Measurements from ENCODE around the gene BARX2.
"Not testable (repeated sequence)": the region's sequence is repeated elsewhere in the genome, so short reads cannot be mapped to it uniquely, and the experiment has no call there.

The BARX2 gene, protein sequence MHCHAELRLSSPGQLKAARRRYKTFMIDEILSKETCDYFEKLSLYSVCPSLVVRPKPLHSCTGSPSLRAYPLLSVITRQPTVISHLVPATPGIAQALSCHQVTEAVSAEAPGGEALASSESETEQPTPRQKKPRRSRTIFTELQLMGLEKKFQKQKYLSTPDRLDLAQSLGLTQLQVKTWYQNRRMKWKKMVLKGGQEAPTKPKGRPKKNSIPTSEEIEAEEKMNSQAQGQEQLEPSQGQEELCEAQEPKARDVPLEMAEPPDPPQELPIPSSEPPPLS

DNA sequence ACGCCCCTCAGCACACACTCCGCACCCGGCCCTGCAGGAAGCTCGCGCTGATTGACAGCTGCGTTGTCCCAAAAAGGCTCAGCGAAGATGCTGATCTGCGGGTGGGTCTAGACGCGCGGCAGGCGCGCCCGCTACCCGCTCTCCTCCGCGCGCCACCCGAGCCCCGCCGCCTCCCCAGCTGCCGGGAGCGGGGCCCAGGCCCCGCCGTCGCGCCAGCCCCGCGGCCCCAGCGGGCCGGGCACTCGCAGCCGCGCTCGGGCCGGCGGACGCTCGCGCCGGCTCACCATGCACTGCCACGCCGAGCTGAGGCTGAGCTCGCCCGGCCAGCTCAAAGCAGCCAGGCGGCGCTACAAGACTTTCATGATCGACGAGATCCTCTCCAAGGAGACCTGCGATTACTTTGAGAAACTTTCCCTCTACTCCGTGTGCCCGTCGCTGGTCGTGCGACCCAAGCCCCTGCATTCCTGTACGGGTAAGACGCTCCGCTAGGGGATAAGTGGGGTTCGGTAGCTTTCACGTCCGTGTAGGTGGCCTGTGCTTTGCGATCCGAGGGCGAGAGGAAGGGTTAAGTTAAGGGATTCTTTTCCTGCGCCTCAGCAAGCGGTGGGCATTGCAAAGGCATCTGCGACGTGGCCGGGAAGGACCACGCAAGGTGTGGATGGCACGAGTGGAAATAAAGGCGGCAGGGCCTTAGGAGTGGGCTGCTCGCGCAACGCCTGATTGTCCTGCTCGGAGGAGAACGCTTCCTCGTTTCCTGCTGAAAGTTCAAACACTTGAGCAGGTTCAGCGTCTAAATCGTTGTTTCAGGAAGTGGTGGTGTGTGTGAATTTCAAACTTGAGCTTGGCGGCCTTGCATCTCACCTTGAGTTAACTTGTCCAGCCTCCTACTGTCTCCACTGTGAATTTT is at the start of gene BARX2:
TSS of gene BARX2 (plus strand) at position 98 of the 907 bp plus-strand sequence. CDS start at position 286, 188 bp downstream.
- peak; percentile 66 for DNase-seq

DNA sequence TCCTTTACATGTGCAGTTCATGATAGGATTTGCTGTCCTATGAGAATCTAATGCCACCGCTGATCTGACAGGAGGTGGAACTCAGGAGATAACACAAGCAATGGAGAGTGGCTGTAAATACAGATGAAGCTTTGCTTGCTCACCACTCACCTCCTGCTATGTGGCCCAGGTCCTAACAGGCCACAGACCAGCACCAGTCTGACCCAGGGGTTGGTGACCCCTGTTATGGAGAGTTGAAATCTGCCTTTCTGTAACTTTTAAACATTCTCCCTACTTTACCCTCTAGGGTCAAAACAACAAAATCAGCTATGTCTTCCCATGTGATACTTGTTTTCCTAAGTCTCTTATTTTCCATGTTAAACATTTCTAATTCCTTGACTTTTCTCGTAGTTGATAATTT is 48.7 kb upstream of the BARX2 start:
- DNase-seq: no peak

DNA sequence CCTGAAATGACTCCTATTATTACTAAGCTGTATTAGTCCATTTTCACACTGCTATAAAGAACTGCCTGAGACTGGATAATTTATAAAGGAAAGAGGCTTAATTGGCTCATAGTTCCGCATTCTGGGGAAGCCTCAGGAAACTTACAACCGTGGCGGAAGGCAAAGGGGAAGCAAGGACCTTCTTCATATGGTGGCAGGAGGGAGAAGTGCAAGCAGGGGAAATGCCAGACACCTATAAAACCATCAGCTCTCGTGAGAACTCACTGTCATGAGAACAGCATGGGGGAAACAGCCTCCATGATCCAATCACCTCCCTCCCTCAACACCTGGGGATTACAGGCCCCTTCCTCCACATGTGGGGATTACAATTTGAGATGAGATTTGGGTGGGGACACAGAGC is 47.9 kb upstream of the BARX2 start:
- DNase-seq: not testable (repeated sequence)

DNA sequence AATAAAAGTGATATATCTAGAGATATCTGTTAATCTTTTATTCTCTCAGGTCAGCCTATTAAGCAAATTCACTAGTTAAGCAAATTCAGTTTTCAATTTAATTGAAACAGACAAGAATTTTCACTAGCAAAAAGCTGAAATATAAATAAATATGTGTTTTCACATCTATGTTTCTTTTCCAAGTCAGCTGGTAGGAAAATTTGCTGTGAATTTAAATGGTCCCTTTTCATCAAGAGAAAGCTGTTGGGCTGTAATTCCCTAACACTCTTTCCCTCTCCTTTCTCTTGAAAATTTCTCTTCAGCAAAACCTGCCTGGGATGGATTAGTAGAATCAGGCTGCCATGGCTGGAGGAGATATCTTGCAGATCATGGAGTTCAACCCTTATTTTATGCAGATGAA is 46.9 kb upstream of the BARX2 start:
- no peak for DNase-seq

DNA sequence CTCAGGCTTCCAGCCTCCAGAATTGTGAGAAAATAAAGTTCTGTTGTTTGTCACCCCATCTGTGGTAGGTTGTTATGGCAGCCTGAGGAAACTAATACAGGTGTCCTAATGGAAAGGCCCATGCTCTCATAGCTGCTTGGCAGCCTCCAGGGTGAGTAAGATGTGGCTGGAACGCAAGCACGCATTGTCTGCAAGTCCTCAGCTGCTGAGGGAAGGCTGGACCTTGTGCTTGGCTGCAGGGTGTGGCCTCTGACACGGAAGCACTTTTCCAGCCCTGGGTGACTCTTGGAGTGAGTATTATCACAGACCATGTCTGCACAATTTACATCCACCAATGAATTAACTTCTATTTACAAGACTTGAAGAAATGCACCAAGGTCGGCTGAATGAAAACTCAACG is 44.4 kb upstream of the BARX2 start:
- DNase-seq: no peak

DNA sequence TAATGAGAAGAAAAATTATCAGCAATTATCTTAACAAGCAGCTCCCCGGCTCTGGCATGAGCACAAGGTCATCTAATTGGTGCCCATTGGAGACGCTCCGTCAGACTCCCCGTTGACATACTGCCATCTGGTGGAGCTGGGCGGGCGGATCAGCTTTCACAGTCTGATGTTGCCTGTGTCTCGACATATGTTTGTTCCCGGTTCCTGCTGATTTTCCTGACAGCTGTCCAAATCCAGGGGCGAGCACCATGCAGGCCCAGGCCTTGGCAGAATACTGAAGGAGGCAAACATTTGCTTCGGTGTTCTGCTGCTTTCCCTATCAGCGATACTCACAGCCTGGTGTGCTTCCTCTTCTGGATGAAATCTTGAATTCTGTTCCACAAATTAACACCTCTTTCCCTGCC is 43.8 kb upstream of the BARX2 start:
- peak; percentile 93 for DNase-seq

DNA sequence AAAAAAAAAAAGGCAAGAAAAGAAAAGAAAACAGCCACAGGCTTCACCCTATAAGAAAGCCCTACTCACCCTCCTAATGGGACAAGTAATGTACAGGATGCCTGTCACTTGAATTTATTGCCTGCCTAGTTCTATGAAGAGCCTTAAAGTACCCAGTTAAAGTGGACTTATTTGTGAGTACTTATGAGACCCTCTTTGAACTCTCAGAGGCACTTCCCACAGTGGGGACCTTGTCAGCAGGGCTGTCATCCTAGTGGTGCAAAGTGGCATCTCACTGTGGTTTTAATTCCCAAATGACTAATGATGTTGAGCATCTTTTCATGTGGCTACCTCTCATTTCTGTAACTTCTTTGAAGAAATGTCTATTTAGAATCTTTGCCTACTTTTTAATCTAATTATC is 41.8 kb upstream of the BARX2 start:
- DNase-seq: no peak

DNA sequence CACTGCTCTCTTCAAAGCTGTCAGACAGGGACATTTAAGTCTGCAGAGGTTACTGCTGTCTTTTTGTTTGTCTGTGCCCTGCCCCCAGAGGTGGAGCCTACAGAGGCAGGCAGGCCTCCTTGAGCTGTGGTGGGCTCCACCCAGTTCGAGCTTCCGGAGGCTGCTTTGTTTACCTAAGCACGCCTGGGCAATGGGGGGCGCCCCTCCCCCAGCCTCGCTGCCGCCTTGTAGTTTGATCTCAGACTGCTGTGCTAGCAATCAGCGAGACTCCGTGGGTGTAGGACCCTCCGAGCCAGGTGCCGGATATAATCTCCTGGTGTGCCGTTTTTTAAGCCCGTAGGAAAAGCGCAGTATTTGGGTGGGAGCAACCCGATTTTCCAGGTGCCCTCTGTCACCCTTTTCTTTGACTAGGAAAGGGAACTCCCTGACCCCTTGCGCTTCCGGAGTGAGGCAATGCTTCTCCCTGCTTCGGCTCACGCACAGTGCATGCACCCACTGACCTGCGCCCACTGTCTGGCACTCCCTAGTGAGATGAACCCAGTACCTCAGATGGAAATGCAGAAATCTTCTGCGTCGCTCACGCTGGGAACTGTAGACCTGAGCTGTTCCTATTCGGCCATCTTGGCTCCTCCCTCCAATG is 31.2 kb upstream of the BARX2 start:
- DNase-seq: peak; percentile 12

DNA sequence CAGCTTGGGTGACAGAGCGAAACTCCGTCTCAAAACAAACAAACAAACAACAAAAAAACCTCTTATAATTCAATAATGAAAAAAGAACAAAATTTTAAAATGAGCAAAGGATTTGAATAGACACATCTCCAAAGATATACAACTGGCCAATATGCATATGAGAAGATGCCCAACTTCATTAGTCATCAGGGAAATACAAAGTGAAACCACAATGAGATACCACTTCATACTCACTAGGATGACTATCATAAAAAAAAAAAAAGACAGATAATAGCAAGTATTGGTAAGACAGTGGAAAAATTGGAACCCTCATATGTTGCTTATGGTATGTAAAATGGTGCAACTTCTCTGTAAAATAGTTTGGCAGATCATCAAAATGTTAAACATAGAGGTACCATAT is 28.7 kb upstream of the BARX2 start:
- DNase-seq: no peak

DNA sequence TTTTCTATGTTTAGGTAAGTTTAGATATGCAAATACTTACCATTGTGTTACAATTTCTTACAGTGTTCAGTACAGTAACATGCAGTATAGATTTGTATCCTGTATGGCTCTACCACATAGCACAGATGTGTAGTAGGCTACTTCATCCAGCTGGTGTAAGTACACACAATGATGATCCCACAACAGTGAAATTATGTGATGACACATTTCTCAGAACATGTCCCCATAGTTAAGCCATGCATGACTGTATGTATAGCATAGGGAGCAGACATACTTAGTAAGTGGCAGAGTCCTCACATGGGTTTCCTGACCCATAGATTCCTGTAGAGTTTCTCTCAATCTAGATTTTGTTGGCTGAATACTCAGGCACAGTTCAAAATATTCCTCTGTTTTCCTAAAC is 26.8 kb upstream of the BARX2 start:
- DNase-seq: no peak

DNA sequence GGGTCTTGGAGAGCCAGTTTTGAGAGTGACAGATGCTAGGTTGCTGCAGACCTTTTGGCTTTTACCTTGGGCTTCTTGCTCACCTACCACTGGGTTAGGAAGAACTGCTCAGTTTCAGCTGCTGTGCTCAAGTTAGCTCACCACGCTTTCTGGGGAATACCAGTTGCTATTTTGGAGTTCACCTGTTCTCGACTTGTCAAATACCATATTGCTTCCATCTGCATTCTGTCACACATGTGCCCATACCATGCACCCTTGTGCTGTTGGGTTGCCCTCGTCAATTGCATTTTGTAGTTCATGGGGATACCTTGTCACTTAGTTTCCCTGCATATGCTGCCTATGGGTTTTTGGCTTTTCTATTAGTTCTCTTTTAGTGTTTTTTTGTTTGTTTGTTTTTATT is 23.0 kb upstream of the BARX2 start:
- no peak for DNase-seq

DNA sequence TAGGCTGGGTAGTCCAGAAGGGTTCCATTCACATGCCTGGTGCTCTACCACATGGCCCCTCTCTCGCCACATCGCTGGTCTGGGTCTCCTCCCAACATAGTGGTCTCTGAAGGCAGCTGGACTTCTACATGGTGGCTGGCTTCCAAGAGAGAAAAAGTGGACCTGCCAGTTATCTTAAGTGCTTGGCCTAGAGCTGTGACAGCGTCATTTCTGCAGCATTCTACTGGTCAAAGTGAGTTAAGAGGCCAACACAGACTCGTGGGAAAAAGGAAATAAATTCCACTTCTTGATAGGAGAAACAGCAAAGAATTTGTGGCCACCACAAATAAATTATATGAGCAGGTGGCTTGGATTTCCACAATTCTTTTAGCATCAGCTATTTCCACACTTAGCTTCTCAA is 21.0 kb upstream of the BARX2 start:
- DNase-seq: no peak

DNA sequence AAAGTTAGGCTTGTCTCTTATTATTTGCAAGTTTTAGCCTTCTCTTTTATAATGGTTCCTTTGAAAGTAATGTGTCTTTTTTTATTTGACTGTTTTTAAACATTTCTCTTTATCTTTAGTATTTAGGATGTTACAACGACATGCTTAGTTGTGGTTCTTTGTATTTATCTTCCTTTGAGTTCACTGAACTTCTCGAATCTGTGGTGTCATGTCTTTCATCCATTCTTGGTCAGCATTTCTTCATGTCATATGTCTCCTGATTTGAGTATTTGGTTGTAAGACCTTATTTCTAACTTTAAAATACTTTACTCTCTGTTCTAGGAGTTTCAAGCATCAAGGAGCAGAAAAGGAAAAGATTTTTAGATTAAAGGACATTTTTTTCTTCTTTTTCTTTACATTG is 15.9 kb upstream of the BARX2 start:
- DNase-seq: no peak

DNA sequence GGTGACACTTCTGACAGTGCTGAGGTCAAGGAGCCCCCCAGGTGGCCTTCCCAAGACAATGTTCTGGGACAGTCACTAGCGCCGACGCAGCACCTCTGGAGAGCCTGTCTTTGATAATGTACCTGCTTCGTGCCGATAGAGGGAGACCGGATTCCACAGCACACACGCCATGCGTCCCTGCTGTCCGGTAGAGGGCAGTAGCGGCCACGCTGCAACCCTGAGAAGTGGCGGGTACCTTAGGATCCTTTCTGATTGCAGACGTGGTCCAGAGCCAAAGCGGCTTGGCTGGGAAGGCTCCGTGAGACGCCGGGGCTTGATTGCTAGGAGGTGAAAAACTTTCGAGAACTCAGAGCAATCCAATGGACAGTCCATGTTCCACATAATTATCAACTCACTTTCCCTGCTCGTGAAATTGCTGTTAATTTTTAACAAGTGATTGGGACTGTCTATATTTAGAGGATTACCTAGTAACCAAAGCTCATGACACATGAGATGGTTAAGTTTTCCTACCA is 11.4 kb upstream of the BARX2 start:
- peak; percentile 87 for DNase-seq

DNA sequence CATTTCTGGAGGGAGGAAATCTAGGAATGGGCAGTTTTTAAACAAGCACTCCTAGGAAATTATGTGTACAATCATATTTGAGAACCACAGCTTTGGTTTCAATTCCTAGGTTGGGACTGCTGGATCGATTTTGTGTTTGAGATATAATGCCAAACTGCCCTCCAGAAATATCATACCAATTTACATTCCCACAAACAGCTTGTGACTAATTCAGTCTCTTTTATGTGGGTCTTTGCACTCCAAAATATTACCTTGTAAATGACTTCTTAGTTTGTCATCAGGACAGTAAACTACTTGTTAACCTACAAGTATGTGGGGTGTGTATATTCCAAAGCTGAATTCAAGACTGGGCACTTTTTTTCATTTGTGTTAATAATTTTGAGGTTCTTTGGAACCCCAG is 9.8 kb upstream of the BARX2 start:
- no peak for DNase-seq

DNA sequence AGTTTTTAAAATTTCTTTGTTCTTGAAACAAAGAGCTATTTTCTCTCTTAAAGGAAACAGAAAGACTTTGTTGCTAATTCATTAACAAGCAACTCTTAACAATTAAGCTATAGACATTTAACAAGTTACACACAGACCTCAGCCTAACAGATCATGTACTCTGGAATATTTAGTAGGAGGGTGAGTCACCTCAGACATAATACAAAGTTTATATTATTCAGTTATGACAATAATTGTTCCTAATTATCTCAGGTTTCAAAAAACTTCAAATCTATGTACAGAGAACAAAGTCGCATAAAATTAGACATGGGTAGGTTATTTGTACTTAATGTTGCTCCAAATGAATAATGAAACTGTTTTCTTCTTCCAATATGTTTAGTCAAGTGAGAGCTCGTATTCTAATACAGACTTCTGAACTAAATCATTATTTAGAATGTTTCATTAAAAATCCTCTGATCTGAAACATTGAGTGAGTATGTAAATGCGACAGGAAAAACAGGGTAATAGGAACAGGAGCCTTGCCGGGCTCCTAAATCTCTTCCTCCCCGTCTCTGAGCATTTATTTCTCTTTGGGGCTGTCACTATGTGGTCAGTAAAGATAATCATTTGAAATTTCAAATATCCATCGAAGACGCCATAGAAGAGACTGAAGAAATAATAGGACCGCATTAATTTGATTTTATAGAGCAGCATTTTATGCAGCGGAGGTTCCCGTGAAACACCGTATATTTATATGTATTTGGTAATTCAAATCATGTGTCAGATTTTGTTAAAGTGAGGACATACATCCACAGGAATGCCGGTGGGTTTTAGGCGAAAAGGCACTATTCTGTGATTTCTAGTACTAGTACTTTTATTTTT is 8.7 kb upstream of the BARX2 start:
- no peak for DNase-seq

DNA sequence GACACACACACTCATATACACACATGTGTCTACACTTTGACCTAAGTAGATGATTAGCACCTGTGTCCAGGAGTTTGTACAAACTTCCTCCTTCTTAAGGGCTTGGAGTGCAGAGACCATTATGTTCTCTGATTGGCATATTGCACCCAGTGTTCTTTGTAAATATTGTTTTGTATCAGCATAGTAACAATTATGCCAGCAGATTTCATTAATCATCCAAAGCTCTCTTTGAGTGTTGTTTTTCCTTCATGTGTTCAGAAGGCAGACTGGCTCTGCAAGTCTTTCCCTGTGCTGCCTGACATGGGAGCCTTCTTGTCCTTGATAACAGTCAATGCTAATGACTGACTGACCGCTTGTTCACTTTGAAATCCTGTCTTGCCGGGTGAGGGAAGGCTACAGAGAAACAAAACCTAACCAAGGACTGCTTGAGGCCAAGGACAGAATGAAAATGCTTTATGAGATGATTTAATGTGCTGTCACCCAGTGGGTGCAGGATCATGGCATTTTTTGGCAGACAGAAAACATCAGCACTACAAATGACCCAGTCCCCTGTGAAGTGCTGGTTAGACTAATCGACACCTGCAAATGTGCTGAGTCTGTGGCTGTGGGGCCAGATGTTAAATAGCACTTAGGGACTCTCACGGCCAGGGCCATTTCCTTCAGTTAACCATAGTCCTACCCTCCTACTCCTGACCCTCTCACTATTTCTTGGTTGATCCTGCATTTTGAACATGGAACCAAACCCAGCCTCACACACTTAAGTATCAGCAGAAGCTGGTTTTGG is 6.6 kb upstream of the BARX2 start:
- no peak for DNase-seq

DNA sequence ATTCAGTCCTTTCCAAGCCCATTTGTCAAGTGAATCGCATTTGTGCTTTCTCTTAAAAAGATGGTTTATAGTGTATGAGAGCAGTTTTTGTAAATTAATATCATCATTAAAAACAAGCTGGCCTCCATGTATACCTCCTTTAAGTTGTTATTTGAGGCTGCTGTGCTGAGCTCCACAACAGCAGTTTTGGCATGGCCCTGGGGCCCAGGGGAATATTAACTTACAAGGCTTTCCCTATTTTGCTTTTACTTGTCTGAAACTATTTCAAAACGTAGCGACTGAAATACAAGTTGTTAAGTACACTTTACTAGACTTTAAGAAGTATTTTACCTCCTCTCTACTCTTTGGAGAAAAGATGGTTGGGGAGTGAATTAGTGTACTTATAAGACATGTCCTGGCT is 4.9 kb upstream of the BARX2 start:
- no peak for DNase-seq

DNA sequence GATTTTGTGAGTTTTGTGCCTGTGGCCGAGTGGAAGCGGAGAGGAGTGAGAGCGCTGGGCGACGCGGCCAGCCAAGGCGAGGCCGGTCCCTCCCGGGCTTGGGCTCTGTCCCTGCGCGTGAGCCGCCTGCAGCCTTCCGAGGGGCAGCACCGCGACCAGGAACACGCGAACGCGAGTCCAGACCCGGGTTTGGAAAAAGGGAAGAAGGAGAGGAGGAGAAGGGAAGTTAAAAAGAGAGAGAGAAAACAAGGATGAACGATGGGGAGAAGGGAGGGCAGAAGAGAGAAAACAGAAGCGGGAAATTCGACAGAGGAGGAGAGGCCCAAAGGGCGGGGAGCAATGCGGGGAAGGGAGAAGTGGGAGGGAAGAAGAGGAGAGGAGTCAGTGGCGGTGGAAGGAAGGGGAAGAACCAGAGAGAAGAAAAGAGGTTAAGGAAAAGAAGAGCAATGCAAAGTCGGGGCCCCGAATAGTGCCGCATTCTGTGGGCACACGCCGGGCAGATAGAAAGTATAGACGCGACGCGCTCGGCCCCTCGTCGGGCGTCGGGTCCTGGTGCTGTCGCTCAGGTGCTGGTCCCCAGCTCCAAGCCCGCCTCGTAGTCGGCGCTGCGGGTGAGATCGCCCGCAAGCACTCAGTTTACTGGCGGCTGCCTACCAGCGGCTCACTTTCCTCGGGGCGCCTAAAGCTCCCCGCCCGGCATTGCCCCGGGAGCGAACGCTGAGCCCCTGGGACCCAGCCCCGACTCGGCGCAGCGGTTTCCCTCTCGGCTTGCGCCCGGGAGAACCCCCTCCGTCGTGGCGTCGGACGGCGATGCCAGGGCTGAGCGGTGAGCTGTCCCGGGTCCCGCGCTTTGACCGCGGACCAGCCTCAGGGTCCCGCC is 2.8 kb upstream of the BARX2 start:
- DNase-seq: no peak

DNA sequence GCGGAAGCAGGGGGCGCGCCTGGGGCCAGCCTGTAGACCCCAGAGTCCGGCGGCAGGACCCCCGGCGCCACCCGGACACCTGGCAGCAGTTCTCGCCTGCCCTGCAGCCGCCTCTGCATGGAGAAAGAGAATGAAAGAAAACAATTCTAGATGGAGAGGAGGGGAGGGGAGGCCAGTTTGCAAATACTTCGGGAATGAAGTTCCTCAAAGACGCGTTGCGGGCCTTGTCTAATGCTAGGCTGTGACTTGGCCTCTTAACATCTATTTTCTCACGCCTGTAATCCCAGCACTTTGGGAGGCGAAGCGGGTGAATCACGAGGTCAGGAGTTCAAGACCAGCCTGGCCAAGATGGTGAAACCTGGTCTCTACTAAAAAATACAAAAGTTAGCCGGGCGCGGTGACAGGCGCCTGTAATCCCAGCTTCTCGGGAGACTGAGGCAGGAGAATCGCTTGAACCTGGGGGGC is 2.1 kb upstream of the BARX2 start:
- no peak for DNase-seq
